Astrocyte (in vitro differentiated cells and primary cell): ENCODE results near the gene MAML2. TPM values are rescaled to one million over a fixed set of nuclear protein-coding genes. Genes with fewer than 3 reads are reported as not detected.
A peak's percentile ranks its signal among the peaks of the same experiment; 100 is the strongest.

Source experiments
- DNase-seq: peaks from one replicate; pipeline ENCODE4 v3.0.0-alpha.2; 2010; ENCODE audit warnings: low read depth
- FAIRE-seq: peaks from 2 replicates; lab custom pipeline; 2011; peaks lifted over from hg19 to GRCh38; lab: Jason Lieb, UNC
- H2AFZ ChIP-seq: 2 replicates; pipeline ENCODE4 v1.6.0; 2012; ENCODE audit warnings: low read depth, low read length, inconsistent platforms
- H3K27ac ChIP-seq: 2 replicates; pipeline ENCODE4 v1.5.1; 2011; ENCODE audit warnings: low read depth, low read length, inconsistent platforms
- H3K27me3 ChIP-seq: 2 replicates; pipeline ENCODE4 v1.6.0; 2011; ENCODE audit warnings: low read length, inconsistent platforms; ENCODE audit not compliant: insufficient read depth
- H3K36me3 ChIP-seq: 2 replicates; pipeline ENCODE4 v1.5.1; 2011; ENCODE audit warnings: low read length, inconsistent platforms; ENCODE audit not compliant: insufficient read depth
- H3K4me1 ChIP-seq: 2 replicates; pipeline ENCODE4 v1.5.1; 2011; ENCODE audit warnings: low read length, inconsistent platforms; ENCODE audit not compliant: insufficient read depth
- H3K4me2 ChIP-seq: 2 replicates; pipeline ENCODE4 v1.6.0; 2012; ENCODE audit warnings: low read length, inconsistent platforms
- H3K4me3 ChIP-seq: 2 replicates; pipeline ENCODE4 v1.5.1; 2011; ENCODE audit warnings: low read depth, mild to moderate bottlenecking, low read length, inconsistent platforms; ENCODE audit not compliant: insufficient read depth
- H3K79me2 ChIP-seq: 2 replicates; pipeline ENCODE4 v1.6.0; 2012; ENCODE audit warnings: mild to moderate bottlenecking, low read length, inconsistent platforms; ENCODE audit not compliant: insufficient read depth
- H3K9ac ChIP-seq: 2 replicates; pipeline ENCODE4 v1.6.0; 2012; ENCODE audit warnings: mild to moderate bottlenecking, low read length, inconsistent platforms
- H3K9me3 ChIP-seq: 2 replicates; pipeline ENCODE4 v1.5.1; 2012; ENCODE audit warnings: low read depth, mild to moderate bottlenecking, low read length, inconsistent platforms; ENCODE audit not compliant: insufficient read depth
- H4K20me1 ChIP-seq: 2 replicates; pipeline ENCODE4 v1.6.0; 2012; ENCODE audit warnings: low read length, inconsistent platforms; ENCODE audit not compliant: insufficient read depth
- H3K27ac Mint-ChIP-seq: one replicate; pipeline ENCODE4 v1.8.0; 2021; ENCODE audit warnings: mild to moderate bottlenecking, mixed read lengths; ENCODE audit not compliant: unreplicated experiment
- H3K27me3 Mint-ChIP-seq: one replicate; pipeline ENCODE4 v1.8.0; 2021; ENCODE audit warnings: low read depth, mixed read lengths; ENCODE audit not compliant: unreplicated experiment
- H3K36me3 Mint-ChIP-seq: one replicate; pipeline ENCODE4 v1.8.0; 2021; ENCODE audit warnings: low read depth, mixed read lengths; ENCODE audit not compliant: unreplicated experiment
- H3K4me1 Mint-ChIP-seq: one replicate; pipeline ENCODE4 v1.8.0; 2021; ENCODE audit warnings: low read depth, mixed read lengths; ENCODE audit not compliant: unreplicated experiment
- H3K4me3 Mint-ChIP-seq: one replicate; pipeline ENCODE4 v1.8.0; 2021; ENCODE audit warnings: mild to moderate bottlenecking, moderate library complexity, mixed read lengths; ENCODE audit not compliant: unreplicated experiment
- H3K9me3 Mint-ChIP-seq: one replicate; pipeline ENCODE4 v1.8.0; 2021; ENCODE audit warnings: mild to moderate bottlenecking, mixed read lengths; ENCODE audit not compliant: unreplicated experiment
- CTCF ChIP-seq: IDR thresholded peaks from 2 replicates; pipeline ENCODE4 v1.5.1; 2011; ENCODE audit warnings: low read depth, mild to moderate bottlenecking, inconsistent platforms, low read length, moderate library complexity; ENCODE audit not compliant: insufficient read depth
- EZH2 ChIP-seq: IDR thresholded peaks from 2 replicates; pipeline ENCODE4 v1.6.1; 2012; ENCODE audit warnings: mild to moderate bottlenecking, low read length, inconsistent platforms; ENCODE audit not compliant: insufficient read depth
- total RNA-seq: library from RNA; stranded (reverse); gene quantifications from 2 replicates; pipeline ENCODE4 v1.2.1, GENCODE V29; 2021

The MAML2 gene
- total RNA-seq, 1 donor from 2014 or later, result 27.4 TPM

GRCh38 chr11:96293109-96293508, 49.9 kb downstream of the MAML2 start:
- Histone ChIP-seq H3K4me3 (no peak overlapping the region), H3K27ac (no peak overlapping the region), H3K36me3 (no peaks in the 10 kb centered on the region), H4K20me1 (no peaks in the 10 kb centered on the region), H2AFZ (no peak overlapping the region), H3K4me2 (no peak overlapping the region), H3K27me3 (no peaks in the 10 kb centered on the region), H3K4me1 (peaks cover 10% of the 10 kb centered on the region), H3K9me3 (no peaks in the 10 kb centered on the region), H3K9ac (no peak overlapping the region), H3K79me2 (peaks cover 86% of the 10 kb centered on the region)
- FAIRE-seq (no peak), DNase-seq (no peak)
- Mint-ChIP-seq H3K36me3 (peaks cover 1% of the 10 kb centered on the region), H3K9me3 (no peaks in the 10 kb centered on the region), H3K27me3 (no peaks in the 10 kb centered on the region), H3K4me3 (no peak overlapping the region), H3K4me1 (peaks cover 25% of the 10 kb centered on the region), H3K27ac (no peak overlapping the region)
- no peak for TF ChIP-seq CTCF
- no peak for TF ChIP-seq EZH2

- H3K4me1 ChIP-seq, result peaks cover 11% of the 10 kb centered on the region
- H3K9me3 ChIP-seq, result no peaks in the 10 kb centered on the region
- FAIRE-seq (no peak), DNase-seq (no peak)
- H3K27me3 ChIP-seq, result no peaks in the 10 kb centered on the region
- H3K9ac ChIP-seq, result no peak overlapping the region
- peaks cover 26% of the 10 kb centered on the region for H3K4me1 Mint-ChIP-seq
- TF ChIP-seq CTCF (no peak), EZH2 (no peak)
- H3K4me3 Mint-ChIP-seq, result no peak overlapping the region
- no peak overlapping the region for H3K4me3 ChIP-seq
- H4K20me1 ChIP-seq, result no peaks in the 10 kb centered on the region
- no peaks in the 10 kb centered on the region for H3K36me3 ChIP-seq
- H3K79me2 ChIP-seq, result peaks cover 79% of the 10 kb centered on the region
- H3K9me3 Mint-ChIP-seq, result no peaks in the 10 kb centered on the region
- H3K27ac Mint-ChIP-seq, result peak overlapping the region; percentile 14
- H3K27me3 Mint-ChIP-seq, result no peaks in the 10 kb centered on the region
- no peak overlapping the region for H3K4me2 ChIP-seq
- H2AFZ ChIP-seq, result no peak overlapping the region
- no peaks in the 10 kb centered on the region for H3K36me3 Mint-ChIP-seq
- H3K27ac ChIP-seq, result no peak overlapping the region
Observed at GRCh38 chr11:96292291-96293010, 50.5 kb downstream of the MAML2 start.

- Histone ChIP-seq H3K4me1 (peaks cover 11% of the 10 kb centered on the region), H2AFZ (no peak overlapping the region), H3K36me3 (no peaks in the 10 kb centered on the region), H3K4me2 (no peak overlapping the region), H4K20me1 (no peaks in the 10 kb centered on the region), H3K9me3 (no peaks in the 10 kb centered on the region), H3K27ac (no peak overlapping the region), H3K27me3 (no peaks in the 10 kb centered on the region), H3K4me3 (no peak overlapping the region), H3K9ac (no peak overlapping the region), H3K79me2 (peaks cover 82% of the 10 kb centered on the region)
- no peak for FAIRE-seq
- H3K36me3 Mint-ChIP-seq, result peaks cover 4% of the 10 kb centered on the region
- H3K27me3 Mint-ChIP-seq, result no peaks in the 10 kb centered on the region
- peaks cover 26% of the 10 kb centered on the region for H3K4me1 Mint-ChIP-seq
- H3K27ac Mint-ChIP-seq, result no peak overlapping the region
- H3K4me3 Mint-ChIP-seq, result no peak overlapping the region
- no peak for DNase-seq
- H3K9me3 Mint-ChIP-seq, result no peaks in the 10 kb centered on the region
- TF ChIP-seq CTCF (no peak), EZH2 (no peak)
Observed at GRCh38 chr11:96290631-96291030, 52.4 kb downstream of the MAML2 start.
